PC-3 (cell line): ENCODE results near the gene CCDC92.

Experiments used
- EZH2 ChIP-seq: fragments of 300-600 bp; sonication (generic); IDR thresholded peaks from one replicate; pipeline ENCODE4 v1.6.1; 2017; ENCODE audit warnings: antibody characterized with exemption, mild to moderate bottlenecking, low read length; ENCODE audit not compliant: unreplicated experiment
- EZH2phosphoT487 ChIP-seq: fragments of 300-600 bp; sonication (generic); IDR thresholded peaks from 2 replicates; pipeline ENCODE4 v1.6.1; 2018; ENCODE audit warnings: mild to moderate bottlenecking, antibody characterized with exemption, low read length, borderline replicate concordance
- TF ChIP-seq, protein P1 (sequence below): fragments of 300-600 bp; sonication (generic); conservative IDR thresholded peaks from 2 replicates; pipeline ENCODE4 v1.5.1; 2017; ENCODE audit warnings: antibody characterized with exemption, low read depth, mild to moderate bottlenecking, low read length

DNA sequence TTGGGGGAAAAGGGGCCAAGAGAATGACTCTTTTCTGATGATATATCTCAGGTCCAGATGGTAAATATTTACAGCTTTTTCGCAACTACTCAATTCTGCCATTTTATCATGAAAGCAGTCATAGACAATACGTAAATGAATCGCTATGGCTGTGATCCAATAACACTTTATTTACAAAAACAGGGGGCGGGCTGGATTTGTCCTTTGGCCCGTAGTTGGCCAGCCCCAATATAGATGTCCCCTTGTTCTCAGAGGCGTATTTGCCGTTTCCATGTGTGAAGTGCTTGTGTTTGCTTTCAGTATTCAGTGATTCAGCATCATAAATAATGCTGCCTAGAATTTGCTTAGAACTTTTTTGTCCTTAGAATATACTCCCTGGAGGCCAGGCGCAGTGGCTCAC, 77.2 kb downstream of the CCDC92 start:
- no peak for TF ChIP-seq EZH2
- TF ChIP-seq, protein P1, sequence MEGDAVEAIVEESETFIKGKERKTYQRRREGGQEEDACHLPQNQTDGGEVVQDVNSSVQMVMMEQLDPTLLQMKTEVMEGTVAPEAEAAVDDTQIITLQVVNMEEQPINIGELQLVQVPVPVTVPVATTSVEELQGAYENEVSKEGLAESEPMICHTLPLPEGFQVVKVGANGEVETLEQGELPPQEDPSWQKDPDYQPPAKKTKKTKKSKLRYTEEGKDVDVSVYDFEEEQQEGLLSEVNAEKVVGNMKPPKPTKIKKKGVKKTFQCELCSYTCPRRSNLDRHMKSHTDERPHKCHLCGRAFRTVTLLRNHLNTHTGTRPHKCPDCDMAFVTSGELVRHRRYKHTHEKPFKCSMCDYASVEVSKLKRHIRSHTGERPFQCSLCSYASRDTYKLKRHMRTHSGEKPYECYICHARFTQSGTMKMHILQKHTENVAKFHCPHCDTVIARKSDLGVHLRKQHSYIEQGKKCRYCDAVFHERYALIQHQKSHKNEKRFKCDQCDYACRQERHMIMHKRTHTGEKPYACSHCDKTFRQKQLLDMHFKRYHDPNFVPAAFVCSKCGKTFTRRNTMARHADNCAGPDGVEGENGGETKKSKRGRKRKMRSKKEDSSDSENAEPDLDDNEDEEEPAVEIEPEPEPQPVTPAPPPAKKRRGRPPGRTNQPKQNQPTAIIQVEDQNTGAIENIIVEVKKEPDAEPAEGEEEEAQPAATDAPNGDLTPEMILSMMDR = no peak
- no peak for TF ChIP-seq EZH2phosphoT487
